ENCODE results near the gene C19orf33.

The C19orf33 gene

GRCh38 chr19:38319421-38320258, 15.6 kb downstream of the C19orf33 start, which contains the start of gene KCNK6:
Gene KCNK6, plus strand, starts transcription at chr19:38319845. Its CDS starts 106 bp downstream, at chr19:38319951.
- Histone ChIP-seq H3K4me3 (ENCODE audit: low read length, poor library complexity, severe bottlenecking) (peak within 1 kb of the TSS; percentile 81), H3K4me1 (ENCODE audit: insufficient read depth, low read length, poor library complexity, severe bottlenecking) (peaks cover 51% of the 10 kb centered on the region), H3K27me3 (ENCODE audit: insufficient read depth, low read length, poor library complexity, severe bottlenecking) (no peaks in the 10 kb centered on the region), H3K36me3 (ENCODE audit: insufficient read depth, low read length) (no peaks in the 10 kb centered on the region), H3F3A (ENCODE audit: low read depth) (peaks cover 6% of the 10 kb centered on the region; the same call in 1 of the 2 replicates), H3K9ac (ENCODE audit: low read depth, low read length, poor library complexity, severe bottlenecking) (peak within 1 kb of the TSS; percentile 68), H3K79me2 (ENCODE audit: insufficient read depth, low read length) (peaks cover 43% of the 10 kb centered on the region), H4K20me1 (ENCODE audit: insufficient read depth, low read length, poor library complexity, severe bottlenecking) (no peaks in the 10 kb centered on the region), H3K9me3 (ENCODE audit: insufficient read depth, low read depth, low read length) (no peaks in the 10 kb centered on the region), H3K4me2 (ENCODE audit: low read depth, low read length, poor library complexity, severe bottlenecking) (peak within 1 kb of the TSS; percentile 79), H2AFZ (ENCODE audit: low read length) (peak within 1 kb of the TSS; percentile 86), H3K9me2 (replicated peaks; ENCODE audit: low read depth, low read length) (no peaks in the 10 kb centered on the region)
- TF ChIP-seq EZH2phosphoT487 (IDR thresholded peaks at IDR 0.05; ENCODE audit: borderline replicate concordance) (no peak), CTCF (conservative IDR thresholded peaks at IDR 0.05; ENCODE audit: low read length) (no peak)

- TF ChIP-seq CTCF (conservative IDR thresholded peaks at IDR 0.05; ENCODE audit: low read length) (no peak), EZH2phosphoT487 (IDR thresholded peaks at IDR 0.05; ENCODE audit: borderline replicate concordance) (no peak)
- Histone ChIP-seq H3K4me2 (ENCODE audit: low read depth, low read length, poor library complexity, severe bottlenecking) (peak overlapping the region; percentile 79), H3K27me3 (ENCODE audit: insufficient read depth, low read length, poor library complexity, severe bottlenecking) (no peaks in the 10 kb centered on the region), H3K9me3 (ENCODE audit: insufficient read depth, low read depth, low read length) (no peaks in the 10 kb centered on the region), H2AFZ (ENCODE audit: low read length) (no peak overlapping the region), H4K20me1 (ENCODE audit: insufficient read depth, low read length, poor library complexity, severe bottlenecking) (no peaks in the 10 kb centered on the region), H3F3A (ENCODE audit: low read depth) (peaks cover 6% of the 10 kb centered on the region; the same call in 1 of the 2 replicates), H3K4me3 (ENCODE audit: low read length, poor library complexity, severe bottlenecking) (peak overlapping the region; percentile 81), H3K9me2 (replicated peaks; ENCODE audit: low read depth, low read length) (no peaks in the 10 kb centered on the region), H3K36me3 (ENCODE audit: insufficient read depth, low read length) (no peaks in the 10 kb centered on the region), H3K4me1 (ENCODE audit: insufficient read depth, low read length, poor library complexity, severe bottlenecking) (peaks cover 51% of the 10 kb centered on the region), H3K79me2 (ENCODE audit: insufficient read depth, low read length) (peaks cover 33% of the 10 kb centered on the region; the same call in 1 of the 2 replicates), H3K9ac (ENCODE audit: low read depth, low read length, poor library complexity, severe bottlenecking) (peak overlapping the region; percentile 68)
These were observed 16.9 kb downstream of the C19orf33 start for GRCh38 chr19:38320969-38321339.

- Histone ChIP-seq H3K4me3 (ENCODE audit: low read length, poor library complexity, severe bottlenecking) (peak overlapping the region; percentile 81), H3K9me3 (ENCODE audit: insufficient read depth, low read depth, low read length) (no peaks in the 10 kb centered on the region), H3F3A (ENCODE audit: low read depth) (0 out of 2 replicates have a peak, but pooled peaks cover 1% of the 10 kb centered on the region), H3K79me2 (ENCODE audit: insufficient read depth, low read length) (peaks cover 33% of the 10 kb centered on the region; the same call in 1 of the 2 replicates), H3K36me3 (ENCODE audit: insufficient read depth, low read length) (no peaks in the 10 kb centered on the region; the same call in 1 of the 2 replicates), H2AFZ (ENCODE audit: low read length) (no peak overlapping the region), H3K27me3 (ENCODE audit: insufficient read depth, low read length, poor library complexity, severe bottlenecking) (no peaks in the 10 kb centered on the region), H3K4me1 (ENCODE audit: insufficient read depth, low read length, poor library complexity, severe bottlenecking) (peaks cover 45% of the 10 kb centered on the region), H4K20me1 (ENCODE audit: insufficient read depth, low read length, poor library complexity, severe bottlenecking) (no peaks in the 10 kb centered on the region), H3K9ac (ENCODE audit: low read depth, low read length, poor library complexity, severe bottlenecking) (peak overlapping the region; percentile 68), H3K4me2 (ENCODE audit: low read depth, low read length, poor library complexity, severe bottlenecking) (peak overlapping the region; percentile 79), H3K9me2 (replicated peaks; ENCODE audit: low read depth, low read length) (no peaks in the 10 kb centered on the region)
- TF ChIP-seq CTCF (conservative IDR thresholded peaks at IDR 0.05; ENCODE audit: low read length) (0 out of 2 replicates have a peak, but pooled peaks have one; percentile 25), EZH2phosphoT487 (IDR thresholded peaks at IDR 0.05; ENCODE audit: borderline replicate concordance) (no peak)
These were observed 17.7 kb downstream of the C19orf33 start for GRCh38 chr19:38321646-38322196.
